Left colon (tissue), 2 donors: Measurements from ENCODE around the gene NAB2. TPM values are rescaled to one million over a fixed set of nuclear protein-coding genes. Genes with fewer than 3 reads are reported as not detected.
"Not testable (repeated sequence)": the region's sequence is repeated elsewhere in the genome, so short reads cannot be mapped to it uniquely, and the experiment has no call there.

ENCODE experiments used
- ATAC-seq: fragments of 200-7000 bp; cut with Tn5 transposase; one replicate; pipeline ENCODE4 v1.9.1; 2020; ENCODE audit warnings: mild to moderate bottlenecking, moderate library complexity
- DNase-seq, 2 donors: peaks; one replicate each; pipeline ENCODE4 v3.0.0-alpha.2; 2020
- intact Hi-C, 2 donors: fragments of 100-400 bp; cut with DNase I in 1 of 2; cut with micrococcal nuclease in 1 of 2; formaldehyde crosslinking; loops; one replicate each; pipeline versions ENCODE4 v1.11.2 to v1.14.0; 2022; cut with DNase I, micrococcal nuclease
- total RNA-seq, 2 donors: library from RNA; stranded (reverse); fragmentation: NEBNext Ultra II Directional; extraction: Animal tissue kit (Norgen Biotek cat#: 25700); gene quantifications; one replicate each; pipeline ENCODE4 v1.2.1, GENCODE V29; 2021
- donor health status: DM: no; HTN: no; CAD: no.
- donor health status: DM: yes; HTN: yes; CAD: no.

The NAB2 gene
- total RNA-seq, 2 donors from 2014 or later, result 2.3 to 8.9 TPM

DNA sequence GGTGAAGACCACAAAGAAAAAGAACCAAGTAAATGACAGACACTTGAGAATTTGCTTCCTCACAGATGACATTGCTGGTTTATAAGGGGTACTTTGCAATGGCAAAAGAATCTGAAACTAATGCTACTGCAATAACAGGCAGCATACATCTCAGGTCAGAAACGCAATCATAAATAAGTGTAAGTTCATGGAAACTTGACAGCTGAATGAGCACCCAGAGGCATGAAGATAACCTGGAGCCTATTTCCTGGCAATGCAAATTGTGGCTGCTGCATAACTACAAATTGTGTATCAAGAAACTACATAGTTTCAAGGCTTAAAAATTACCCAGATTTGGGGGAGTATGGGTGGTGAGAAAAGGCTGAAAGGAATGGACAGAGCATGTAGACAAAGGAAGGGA is 30.5 kb upstream of the NAB2 start:
- DNase-seq (no peak), ATAC-seq (no peak)
- intact Hi-C loops, result no loop called here

DNA sequence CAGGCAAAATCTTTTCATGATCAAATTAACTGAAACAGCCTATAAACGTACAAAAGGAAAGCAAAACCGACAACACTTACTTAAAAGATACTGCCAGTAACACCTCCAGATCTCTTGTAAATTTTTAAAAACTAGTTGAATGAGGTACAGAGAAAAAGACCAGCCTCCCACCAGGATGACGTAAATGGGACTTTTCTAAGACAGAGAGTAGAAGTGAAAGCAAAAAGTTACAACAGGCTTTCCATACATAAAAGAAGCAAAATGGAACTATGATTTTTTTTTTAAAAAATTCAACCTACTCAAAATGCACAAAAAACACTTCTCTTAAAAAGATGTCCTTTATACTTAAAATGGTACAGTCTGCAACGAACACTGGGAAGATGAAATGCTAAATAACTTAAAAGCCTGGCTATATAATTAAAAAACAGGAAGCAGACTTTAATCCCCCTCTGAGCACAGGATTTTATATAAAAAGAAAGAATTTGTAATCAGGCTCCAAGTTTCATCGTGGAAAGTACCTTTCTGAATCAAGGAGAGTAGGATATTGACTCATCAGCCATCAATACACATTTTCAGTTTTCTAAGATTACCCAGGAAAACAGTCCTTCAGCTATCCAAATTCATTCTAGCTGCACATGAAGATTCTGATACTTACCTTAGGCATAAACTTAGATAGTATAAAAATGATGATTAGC is 24.8 kb upstream of the NAB2 start:
- no peak for ATAC-seq
- intact Hi-C loops, result loop anchor here (5.0 to 10.0 kb wide), 2 partner anchors 51 to 57 kb away; partner anchors contain the start of genes STAT6 (in 1 of the 2) and ZBTB39 (in 1 of the 2)
- DNase-seq, result no peak

DNA sequence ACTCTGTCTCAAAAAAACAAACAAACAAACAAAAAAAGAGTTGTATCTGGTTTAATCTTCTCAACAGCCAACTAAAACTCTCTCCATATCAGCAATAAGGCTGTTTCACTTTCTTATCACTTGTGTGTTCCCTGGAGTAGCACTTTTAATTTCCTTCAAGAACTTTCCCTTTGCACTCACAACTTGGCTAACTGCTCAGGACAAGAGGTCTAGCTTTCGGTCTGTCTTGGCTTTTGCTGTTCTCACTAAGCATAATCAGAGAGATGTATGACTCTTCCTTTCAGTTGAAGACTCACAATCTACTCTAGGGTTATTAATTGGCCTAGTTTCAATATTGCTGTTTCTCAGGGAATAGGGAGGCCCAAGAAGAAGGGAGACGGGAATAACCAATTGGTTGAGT is 22.7 kb upstream of the NAB2 start:
- no peak for ATAC-seq
- no peak for DNase-seq
- intact Hi-C loops, result loop anchor here in 1 of 2 donors (10.0 kb wide), 1 partner anchor 49 kb away; the partner anchor contains the start of gene STAT6

DNA sequence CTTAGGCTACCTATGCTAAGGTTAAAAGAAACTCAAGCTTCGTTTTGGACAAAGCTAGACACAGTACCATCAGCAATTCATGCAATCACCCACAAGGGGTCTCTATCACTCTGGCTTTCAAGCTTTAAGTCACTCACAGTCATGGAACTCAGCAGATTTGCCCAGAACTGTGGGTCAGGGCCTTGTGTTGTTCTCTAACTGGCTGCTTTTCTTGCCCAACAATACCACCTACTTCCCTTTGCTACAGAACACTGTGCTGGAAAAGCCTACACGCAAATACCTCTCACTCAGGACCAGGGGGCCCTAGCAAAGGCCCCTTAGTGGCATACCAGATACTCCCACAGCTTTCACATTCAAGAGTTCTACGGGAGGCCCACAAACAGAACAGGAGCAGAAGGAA is 19.4 kb upstream of the NAB2 start:
- intact Hi-C loops, result loop anchor here (2.0 to 10.0 kb wide), 2 partner anchors 43 to 45 kb away; partner anchors contain the start of gene STAT6 (in 1 of the 2)
- DNase-seq, result peak in 1 of 2 donors; percentile 58
- peak; percentile 97 for ATAC-seq

DNA sequence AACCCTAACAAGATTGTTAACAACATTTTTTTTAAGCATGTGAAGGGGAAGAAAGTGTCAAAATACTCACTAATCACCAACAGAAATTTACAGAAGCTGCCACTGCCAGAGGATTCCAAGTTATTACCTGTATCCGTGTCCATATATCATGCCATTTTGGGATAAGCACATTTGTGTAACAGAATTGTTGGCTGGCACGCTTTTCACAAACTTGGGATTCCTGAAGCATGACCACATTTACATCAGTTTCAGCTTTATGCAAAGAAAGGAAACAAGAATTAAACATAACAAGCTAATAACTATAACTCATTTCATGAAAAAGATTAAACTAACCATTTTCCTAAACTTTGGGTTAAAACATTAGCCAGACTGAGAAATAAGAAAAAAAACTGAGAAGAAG is 16.3 kb upstream of the NAB2 start:
- ATAC-seq (no peak), DNase-seq (no peak)
- intact Hi-C loops, result loop anchor here in 1 of 2 donors (5.0 kb wide), 1 partner anchor 105 kb away; no protein-coding TSS in a partner anchor

DNA sequence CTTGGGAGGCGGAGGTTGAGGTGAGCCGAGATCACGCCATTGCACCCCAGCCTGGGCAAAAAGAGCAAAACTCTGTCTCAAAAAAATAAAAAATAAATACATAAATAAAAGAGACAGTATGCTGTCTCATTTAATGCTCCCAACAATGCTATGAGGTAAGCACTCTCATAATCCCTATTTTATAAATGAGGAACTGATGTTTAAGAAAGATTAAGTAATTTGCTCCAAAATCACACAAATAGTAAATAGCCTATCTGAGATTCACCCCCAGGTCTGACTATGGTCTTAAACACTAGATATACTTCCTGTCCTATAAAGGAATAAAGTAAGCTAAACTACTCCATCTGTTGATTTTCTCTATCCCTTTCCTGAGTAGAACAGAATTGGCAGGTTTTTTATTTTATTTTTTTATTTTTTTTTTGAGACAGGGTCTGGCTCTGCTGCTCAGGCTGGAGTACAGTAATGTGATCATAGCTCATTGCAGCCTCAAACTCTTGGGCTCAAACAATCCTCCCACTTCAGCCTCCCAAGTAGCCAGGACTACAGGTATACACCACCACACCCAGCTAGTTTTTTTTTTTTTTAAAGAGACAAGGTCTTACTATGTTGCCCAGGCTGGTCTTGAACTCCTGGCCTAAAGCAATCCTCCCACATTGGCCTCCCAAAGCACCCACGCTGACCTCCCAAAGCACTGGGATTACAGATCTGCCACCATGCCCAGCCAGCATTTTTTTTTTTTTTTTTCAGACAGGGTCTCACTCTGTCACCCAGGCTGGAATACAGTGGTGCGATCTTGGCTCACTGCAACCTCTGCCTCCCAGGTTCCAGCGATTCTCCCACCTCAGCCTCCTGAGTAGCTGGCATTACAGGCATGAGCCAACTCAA is 15.1 kb upstream of the NAB2 start:
- not testable (repeated sequence) for ATAC-seq
- intact Hi-C loops, result loop anchor here in 1 of 2 donors (5.0 kb wide), 1 partner anchor 103 kb away; no protein-coding TSS in a partner anchor

DNA sequence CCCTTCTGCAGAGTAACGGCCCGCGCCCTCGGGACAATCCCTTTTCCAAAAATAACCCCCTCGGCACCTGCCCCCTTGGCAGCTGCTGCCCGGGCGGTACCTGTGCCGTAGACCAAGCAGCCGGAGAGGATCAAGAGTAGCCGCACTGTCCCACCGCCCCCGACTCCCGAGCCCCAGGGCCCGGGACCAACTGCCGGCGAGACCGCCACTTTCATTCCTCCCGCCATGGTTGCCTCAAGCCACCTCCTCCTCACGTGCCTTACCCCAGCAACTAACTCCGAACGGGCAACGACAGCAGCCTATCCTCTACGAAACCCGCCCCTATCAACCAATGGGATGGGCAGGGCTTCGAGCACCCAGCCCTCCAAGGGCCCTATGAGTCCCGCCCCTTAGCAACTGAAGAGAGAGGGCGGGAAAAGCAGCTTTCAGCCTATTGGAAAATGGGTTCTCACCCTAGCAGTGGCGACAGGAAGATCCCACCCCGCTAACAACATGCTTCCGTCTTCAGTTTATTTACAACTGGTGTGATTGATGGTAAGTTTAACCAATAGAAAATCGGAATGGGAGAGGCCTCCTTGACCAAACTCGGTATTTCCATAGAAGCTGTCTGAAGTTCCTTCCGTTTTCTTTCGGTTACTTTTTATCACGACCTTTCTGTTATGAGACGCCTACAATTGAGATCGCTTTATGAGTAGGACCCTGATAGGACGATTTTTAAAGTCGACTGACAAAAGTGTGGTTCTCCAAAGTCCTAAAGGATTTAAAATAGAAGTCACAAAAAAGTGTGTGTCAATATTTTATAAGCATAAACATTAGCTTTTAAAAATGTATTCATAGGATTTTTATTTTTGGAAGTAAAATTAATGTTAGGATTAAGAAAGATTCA is 10.2 kb upstream of the NAB2 start, which contains the start of gene NEMP1:
NEMP1 (minus strand) TSS at position 273 of the 886 bp plus-strand sequence; CDS start at position 227, 46 bp downstream.
- ATAC-seq (peak; percentile 98), DNase-seq (peak; percentile 91 to 99)
- intact Hi-C loops, result no loop called here

More for the DNA sequence above, 15.1 kb upstream of the NAB2 start:
- not testable (repeated sequence) for DNase-seq

DNA sequence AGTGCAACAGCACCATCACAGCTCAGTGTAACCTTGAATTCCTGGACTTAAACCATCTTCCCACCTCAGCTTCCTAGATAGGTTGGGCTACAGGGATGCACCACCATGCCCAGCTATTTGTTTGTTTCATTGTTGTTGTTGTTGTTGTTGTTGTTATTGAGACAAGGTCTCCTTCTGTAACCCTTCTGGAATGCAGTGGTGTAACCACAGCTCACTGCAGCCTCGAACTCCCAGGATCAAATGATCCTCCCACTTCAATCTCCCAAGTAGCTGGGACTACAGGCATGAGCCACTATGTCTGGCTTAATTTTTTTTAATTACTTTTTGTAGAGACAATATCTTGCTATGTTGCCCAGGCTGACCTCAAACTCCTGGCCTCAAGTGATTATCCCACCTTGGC is 9.1 kb upstream of the NAB2 start:
- intact Hi-C loops, result no loop called here
- DNase-seq (no peak), ATAC-seq (no peak)

DNA sequence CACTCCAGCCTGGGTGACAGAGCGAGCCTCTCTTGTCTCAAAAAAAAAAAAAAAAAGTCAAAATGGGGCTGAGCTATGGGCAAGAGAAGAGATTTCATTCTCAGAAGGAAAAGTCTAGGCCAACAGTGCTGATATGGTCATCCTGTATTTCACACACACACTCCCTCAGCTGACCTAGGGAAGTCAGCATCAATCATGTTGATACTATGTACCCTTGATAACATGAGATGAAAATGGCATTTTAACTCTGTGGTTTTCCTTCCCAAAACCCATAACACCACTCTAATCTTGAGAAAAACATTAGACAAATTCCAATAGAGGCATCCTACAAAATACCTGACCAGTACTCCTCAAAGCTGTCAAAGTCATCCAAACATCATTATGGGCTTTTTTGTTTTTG is 8.1 kb upstream of the NAB2 start:
- ATAC-seq, result no peak
- intact Hi-C loops, result no loop called here

DNA sequence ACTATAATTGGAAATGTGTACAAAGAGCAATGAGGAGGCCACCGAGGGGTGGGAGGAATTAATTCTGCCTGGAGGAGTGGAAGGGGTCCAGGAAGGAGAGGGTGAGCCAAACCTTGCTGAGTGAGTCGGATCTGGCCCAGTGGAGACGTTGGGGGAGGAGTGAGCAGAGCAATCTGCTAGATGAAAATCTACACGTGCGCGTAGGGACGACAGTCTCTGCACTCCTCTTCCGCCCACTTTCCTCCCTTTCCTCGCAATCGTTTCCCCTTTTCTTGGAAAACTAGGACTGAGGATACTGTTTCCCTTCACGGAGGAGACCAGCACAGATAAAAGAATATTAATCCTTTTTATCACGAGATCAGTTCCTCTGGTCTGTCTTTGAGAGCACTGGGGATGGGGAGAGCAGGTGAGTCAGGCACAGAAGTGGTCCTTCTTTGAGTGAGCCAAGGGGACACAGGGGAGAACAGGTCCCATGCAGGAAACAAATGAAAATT is 2.9 kb upstream of the NAB2 start:
- no peak for ATAC-seq
- DNase-seq, result peak; percentile 45 to 56

More for the DNA sequence above, 8.1 kb upstream of the NAB2 start:
- no peak for DNase-seq

DNA sequence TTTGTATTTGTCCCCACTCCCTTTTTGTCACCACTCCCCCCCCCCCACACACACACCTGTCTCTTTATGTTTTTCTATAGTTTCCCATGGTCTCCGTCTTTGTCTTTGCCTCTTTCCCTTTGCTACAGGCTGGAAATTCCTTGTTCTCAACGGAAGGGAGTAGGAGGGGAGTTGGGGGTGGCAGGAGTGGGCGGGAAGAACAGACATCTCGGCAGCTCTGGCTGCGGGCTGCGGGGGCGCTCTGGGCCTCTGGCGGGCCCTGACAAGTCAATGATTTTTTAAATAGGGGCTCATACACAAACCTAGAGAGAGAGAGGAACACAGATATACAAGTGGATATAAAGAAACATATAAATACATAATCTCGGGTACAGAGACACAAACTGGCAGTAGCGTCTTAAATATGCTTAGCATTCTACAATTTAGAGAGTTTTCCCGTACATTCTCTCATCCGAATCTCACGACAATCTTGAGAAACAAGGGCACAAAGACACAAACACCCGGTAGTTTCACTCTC is 2.4 kb upstream of the NAB2 start:
- peak; percentile 58 to 63 for DNase-seq
- ATAC-seq, result no peak
- intact Hi-C loops, result no loop called here

More for the DNA sequence above, 2.9 kb upstream of the NAB2 start:
- intact Hi-C loops, result no loop called here

DNA sequence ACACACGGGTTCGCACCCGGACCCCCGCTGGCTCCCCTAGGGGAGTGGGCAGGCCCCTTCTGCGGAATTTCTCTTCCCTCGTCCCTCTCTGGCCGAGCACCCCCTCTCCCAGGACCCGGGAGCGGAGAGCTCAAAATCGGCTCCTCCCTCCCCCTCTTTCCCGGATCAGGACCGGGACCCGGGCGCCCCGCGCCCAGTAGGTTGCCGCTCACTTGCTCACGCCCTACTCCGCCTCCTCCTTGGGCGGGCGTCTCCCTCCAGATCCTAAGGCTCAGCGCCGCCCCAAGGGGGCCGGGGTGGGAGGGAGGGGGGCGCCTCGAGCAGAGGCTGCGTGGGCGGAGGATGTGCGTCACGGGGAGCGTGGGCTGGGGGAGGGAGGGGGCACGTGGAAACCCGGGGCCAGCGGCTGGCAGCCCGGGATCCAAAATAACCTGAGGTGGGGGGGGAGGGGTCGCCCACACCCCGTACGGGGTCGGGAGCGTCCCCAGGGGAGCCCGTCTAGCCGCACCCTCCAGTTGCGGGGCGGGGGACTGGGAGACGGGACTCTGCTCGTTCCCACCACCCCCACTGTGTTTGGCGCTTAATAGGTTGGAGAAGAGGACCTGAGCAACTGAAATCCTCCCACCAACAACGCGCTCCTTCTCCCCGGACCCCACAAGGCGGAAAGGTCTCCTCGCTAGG is 1.8 kb upstream of the NAB2 start:
- peak; percentile 86 to 88 for DNase-seq
- ATAC-seq, result peak; percentile 38
- intact Hi-C loops, result no loop called here

DNA sequence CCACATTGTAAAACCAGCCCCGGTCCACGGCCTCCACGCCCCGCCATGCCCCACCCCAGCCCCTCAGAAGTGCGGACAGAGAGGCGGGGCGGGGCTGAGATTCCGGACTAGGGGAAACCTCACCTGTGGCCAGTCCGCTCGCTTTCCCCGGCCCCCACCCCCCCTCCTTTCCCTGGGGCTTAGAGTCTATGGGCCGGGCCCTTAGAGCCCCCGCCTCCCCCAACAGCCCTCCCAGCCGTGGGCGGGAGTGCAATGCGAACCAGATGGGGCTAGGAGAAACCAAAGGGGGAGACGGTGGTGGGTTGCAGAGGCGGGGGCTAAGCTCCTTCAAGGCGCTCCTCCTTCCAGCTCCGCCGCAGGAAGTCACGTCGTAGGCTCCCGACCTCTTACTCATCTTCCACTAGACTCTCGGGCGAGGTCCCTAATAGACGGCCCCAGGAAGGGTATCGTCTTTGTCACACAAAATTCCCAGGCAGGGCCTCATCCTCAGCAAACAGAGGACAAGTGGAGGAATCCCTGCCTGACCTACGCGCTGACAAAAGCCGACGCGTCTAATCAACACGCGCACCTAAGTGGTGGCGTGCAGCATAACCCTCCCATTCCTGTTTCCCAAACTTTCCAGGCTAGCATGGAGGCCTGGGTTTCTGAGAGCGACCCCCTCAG is 1.1 kb upstream of the NAB2 start:
- ATAC-seq (peak; percentile 11), DNase-seq (peak; percentile 85 to 89)
- intact Hi-C loops, result no loop called here

DNA sequence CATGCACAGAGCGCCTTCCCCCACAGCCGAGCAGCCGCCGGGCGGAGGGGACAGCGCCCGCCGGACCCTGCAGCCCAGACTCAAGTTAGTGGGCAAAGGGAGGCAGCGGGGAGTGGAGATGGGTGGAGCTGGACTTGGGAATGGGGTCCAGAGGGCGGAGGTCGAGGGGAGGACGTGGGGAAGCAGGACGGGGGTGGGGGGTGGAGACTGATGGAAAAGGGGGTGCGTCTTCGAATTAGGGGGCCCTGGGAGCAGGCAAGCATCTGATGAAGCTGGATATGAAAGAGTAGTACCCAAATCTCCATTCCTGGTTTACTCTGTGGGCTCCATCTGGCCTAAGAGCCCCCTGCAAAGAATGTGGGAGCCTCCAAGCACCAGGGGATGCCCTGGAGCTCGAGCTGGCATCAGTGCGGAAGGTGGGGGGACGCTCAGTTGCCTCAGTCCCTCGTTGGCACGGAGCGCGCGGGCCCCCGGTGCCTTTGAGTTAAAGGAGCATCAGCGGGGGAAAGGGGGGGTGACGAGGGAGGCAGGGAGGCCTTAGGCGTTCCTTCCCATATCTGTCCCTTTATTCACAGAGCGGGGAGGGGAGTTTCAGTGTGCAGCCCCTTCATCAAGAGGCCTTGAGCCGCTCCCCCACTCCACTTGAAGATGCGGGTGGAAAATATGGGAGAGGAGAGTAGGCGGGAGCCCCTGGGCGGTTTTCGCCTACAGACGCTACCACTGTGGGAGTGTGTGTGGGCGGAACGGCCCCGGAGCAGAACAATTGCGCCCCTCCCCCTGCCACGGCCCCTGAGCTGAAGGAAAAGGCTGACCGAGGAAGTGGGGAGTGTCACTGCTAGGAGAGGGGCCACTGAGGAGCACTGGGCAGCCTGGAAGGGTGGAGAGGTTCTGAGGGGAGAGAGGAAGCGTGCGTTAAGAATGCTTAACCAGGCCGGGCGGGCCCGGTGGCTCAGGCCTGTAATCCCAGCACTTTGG is 644 bp downstream of the NAB2 start:
- intact Hi-C loops, result no loop called here
- ATAC-seq, result no peak
- DNase-seq, result peak; percentile 80

DNA sequence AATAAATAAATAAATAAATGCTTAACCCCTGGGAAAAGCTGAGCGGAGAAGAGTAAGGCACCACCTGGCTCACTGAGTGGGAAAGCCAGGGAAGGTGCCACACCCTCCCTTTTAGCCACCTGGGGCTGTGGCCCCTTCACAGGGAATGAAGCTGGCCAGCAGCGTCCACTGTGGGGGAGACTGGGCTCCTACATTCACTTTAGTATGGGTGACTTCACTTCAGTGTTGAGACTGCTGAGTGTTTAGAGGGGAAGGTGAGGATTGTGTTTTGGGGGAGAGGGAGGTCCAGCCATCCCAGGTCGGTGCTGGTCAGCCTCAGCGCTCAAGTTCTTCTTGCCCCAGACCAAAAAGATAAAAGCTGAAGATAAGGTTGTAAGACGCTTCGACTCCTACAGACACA is 1.6 kb downstream of the NAB2 start:
- intact Hi-C loops, result no loop called here
- no peak for ATAC-seq
- DNase-seq, result no peak
